Gastroesophageal sphincter (tissue), 3 donors: ENCODE results near the gene MORN5.

Source experiments
- CTCF ChIP-seq, 4 experiments: fragments of 200-600 bp in 2 of 4; fragments of 450-650 bp in 2 of 4; sonication (generic) in 1 of 4; IDR thresholded peaks; one replicate each; pipeline ENCODE4 v1.5.1; 2017 to 2019; ENCODE audit warnings: antibody characterized with exemption in 4 of 4, mild to moderate bottlenecking in 2 of 4, moderate library complexity in 2 of 4
- POLR2A ChIP-seq, 2 donors: fragments of 450-650 bp; IDR thresholded peaks; one replicate each; pipeline ENCODE4 v1.6.1; 2017; ENCODE audit warnings: antibody characterized with exemption in 2 of 2, mild to moderate bottlenecking in 2 of 2, moderate library complexity in 1 of 2

- TF ChIP-seq CTCF (IDR thresholded peaks at IDR 0.05) (no peak), POLR2A (IDR thresholded peaks at IDR 0.05) (no peak)
These were observed 35.7 kb upstream of the MORN5 start for GRCh38 chr9:122124048-122124447.
